Measurements from ENCODE around the gene TACR2. TPM values are rescaled to one million over a fixed set of nuclear protein-coding genes. Genes with fewer than 3 reads are reported as not detected.

TACR2 gene
- total and polyA plus RNA-seq, 2 experiments from 2014 or later: not detected

GRCh38 chr10:69455006-69455763 is 38.5 kb upstream of the TACR2 start:
- Mint-ChIP-seq H3K27ac (no peak overlapping the region), H3K4me1 (peaks cover 14% of the 10 kb centered on the region), H3K27me3 (ENCODE audit: insufficient read depth, low read depth, poor library complexity) (peaks cover 23% of the 10 kb centered on the region), H3K9me3 (no peaks in the 10 kb centered on the region), H3K4me3 (no peak overlapping the region), H3K36me3 (ENCODE audit: low read depth) (no peaks in the 10 kb centered on the region; the same call in 2 of the 3 replicates)
- Histone ChIP-seq H3K27me3 (ENCODE audit: insufficient read depth) (peaks cover 27% of the 10 kb centered on the region), H3K4me2 (no peak overlapping the region), H3K27ac (ENCODE audit: low read depth) (no peak overlapping the region), H3K79me2 (replicated peaks; ENCODE audit: insufficient read depth) (no peaks in the 10 kb centered on the region), H3F3A (replicated peaks; ENCODE audit: low read depth) (no peaks in the 10 kb centered on the region), H4K20me1 (replicated peaks; ENCODE audit: insufficient read depth) (peaks cover 10% of the 10 kb centered on the region; the same call in 1 of the 2 replicates), H3K4me1 (ENCODE audit: insufficient read depth) (peaks cover 12% of the 10 kb centered on the region), H3K9me2 (ENCODE audit: insufficient read depth) (no peaks in the 10 kb centered on the region), H2AFZ (no peak overlapping the region), H3K4me3 (no peak overlapping the region), H3K36me3 (ENCODE audit: insufficient read depth) (no peaks in the 10 kb centered on the region)
- no peak for TF ChIP-seq POLR2AphosphoS5 (IDR thresholded peaks at IDR 0.05; ENCODE audit: low read depth)
- TF ChIP-seq ZNF462 (CRISPR knock-in tag; IDR thresholded peaks at IDR 0.05): no peak
- no peak for TF ChIP-seq JUNB (IDR thresholded peaks at IDR 0.05; ENCODE audit: unreplicated experiment)
- no peak for TF ChIP-seq ZNF114 (CRISPR knock-in tag; IDR thresholded peaks at IDR 0.05)
- TF ChIP-seq, protein P1, sequence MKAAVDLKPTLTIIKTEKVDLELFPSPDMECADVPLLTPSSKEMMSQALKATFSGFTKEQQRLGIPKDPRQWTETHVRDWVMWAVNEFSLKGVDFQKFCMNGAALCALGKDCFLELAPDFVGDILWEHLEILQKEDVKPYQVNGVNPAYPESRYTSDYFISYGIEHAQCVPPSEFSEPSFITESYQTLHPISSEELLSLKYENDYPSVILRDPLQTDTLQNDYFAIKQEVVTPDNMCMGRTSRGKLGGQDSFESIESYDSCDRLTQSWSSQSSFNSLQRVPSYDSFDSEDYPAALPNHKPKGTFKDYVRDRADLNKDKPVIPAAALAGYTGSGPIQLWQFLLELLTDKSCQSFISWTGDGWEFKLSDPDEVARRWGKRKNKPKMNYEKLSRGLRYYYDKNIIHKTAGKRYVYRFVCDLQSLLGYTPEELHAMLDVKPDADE (IDR thresholded peaks at IDR 0.05): no peak
- TF ChIP-seq CREB1 (CRISPR knock-in tag; IDR thresholded peaks at IDR 0.05; ENCODE audit: low read depth): no peak
- no peak for TF ChIP-seq ZNF331 (CRISPR knock-in tag; IDR thresholded peaks at IDR 0.05; ENCODE audit: low read depth)
- no peak for TF ChIP-seq EZH2phosphoT487 (IDR thresholded peaks at IDR 0.05; ENCODE audit: unreplicated experiment)
- TF ChIP-seq, protein P2, sequence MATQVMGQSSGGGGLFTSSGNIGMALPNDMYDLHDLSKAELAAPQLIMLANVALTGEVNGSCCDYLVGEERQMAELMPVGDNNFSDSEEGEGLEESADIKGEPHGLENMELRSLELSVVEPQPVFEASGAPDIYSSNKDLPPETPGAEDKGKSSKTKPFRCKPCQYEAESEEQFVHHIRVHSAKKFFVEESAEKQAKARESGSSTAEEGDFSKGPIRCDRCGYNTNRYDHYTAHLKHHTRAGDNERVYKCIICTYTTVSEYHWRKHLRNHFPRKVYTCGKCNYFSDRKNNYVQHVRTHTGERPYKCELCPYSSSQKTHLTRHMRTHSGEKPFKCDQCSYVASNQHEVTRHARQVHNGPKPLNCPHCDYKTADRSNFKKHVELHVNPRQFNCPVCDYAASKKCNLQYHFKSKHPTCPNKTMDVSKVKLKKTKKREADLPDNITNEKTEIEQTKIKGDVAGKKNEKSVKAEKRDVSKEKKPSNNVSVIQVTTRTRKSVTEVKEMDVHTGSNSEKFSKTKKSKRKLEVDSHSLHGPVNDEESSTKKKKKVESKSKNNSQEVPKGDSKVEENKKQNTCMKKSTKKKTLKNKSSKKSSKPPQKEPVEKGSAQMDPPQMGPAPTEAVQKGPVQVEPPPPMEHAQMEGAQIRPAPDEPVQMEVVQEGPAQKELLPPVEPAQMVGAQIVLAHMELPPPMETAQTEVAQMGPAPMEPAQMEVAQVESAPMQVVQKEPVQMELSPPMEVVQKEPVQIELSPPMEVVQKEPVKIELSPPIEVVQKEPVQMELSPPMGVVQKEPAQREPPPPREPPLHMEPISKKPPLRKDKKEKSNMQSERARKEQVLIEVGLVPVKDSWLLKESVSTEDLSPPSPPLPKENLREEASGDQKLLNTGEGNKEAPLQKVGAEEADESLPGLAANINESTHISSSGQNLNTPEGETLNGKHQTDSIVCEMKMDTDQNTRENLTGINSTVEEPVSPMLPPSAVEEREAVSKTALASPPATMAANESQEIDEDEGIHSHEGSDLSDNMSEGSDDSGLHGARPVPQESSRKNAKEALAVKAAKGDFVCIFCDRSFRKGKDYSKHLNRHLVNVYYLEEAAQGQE (IDR thresholded peaks at IDR 0.05; ENCODE audit: unreplicated experiment): no peak
- TF ChIP-seq, protein P3, sequence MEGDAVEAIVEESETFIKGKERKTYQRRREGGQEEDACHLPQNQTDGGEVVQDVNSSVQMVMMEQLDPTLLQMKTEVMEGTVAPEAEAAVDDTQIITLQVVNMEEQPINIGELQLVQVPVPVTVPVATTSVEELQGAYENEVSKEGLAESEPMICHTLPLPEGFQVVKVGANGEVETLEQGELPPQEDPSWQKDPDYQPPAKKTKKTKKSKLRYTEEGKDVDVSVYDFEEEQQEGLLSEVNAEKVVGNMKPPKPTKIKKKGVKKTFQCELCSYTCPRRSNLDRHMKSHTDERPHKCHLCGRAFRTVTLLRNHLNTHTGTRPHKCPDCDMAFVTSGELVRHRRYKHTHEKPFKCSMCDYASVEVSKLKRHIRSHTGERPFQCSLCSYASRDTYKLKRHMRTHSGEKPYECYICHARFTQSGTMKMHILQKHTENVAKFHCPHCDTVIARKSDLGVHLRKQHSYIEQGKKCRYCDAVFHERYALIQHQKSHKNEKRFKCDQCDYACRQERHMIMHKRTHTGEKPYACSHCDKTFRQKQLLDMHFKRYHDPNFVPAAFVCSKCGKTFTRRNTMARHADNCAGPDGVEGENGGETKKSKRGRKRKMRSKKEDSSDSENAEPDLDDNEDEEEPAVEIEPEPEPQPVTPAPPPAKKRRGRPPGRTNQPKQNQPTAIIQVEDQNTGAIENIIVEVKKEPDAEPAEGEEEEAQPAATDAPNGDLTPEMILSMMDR (conservative IDR thresholded peaks at IDR 0.05; ENCODE audit: low read depth in 2 of 2): no peak
- no peak for TF ChIP-seq STAT1 (IDR thresholded peaks at IDR 0.05; ENCODE audit: unreplicated experiment)
- no peak for TF ChIP-seq NANOG (IDR thresholded peaks at IDR 0.05; ENCODE audit: borderline replicate concordance)
- no peak for DNase-seq (ENCODE audit: low spot score)
- no peak for ATAC-seq

Data from GM23338 (cell line).